Left colon (tissue), 2 donors: ENCODE measurements around the gene NCAPH2. TPM values are rescaled to one million over a fixed set of nuclear protein-coding genes. Genes with fewer than 3 reads are reported as not detected.

Experiments used
- ATAC-seq: fragments of 200-7000 bp; cut with Tn5 transposase; one replicate; pipeline ENCODE4 v1.9.1; 2020; ENCODE audit warnings: mild to moderate bottlenecking, moderate library complexity
- DNase-seq, 2 donors: peaks; one replicate each; pipeline ENCODE4 v3.0.0-alpha.2; 2020
- intact Hi-C, 2 donors: fragments of 100-400 bp; cut with DNase I in 1 of 2; cut with micrococcal nuclease in 1 of 2; formaldehyde crosslinking; loops; one replicate each; pipeline versions ENCODE4 v1.11.2 to v1.14.0; 2022; cut with DNase I, micrococcal nuclease
- total RNA-seq, 2 donors: library from RNA; stranded (reverse); fragmentation: NEBNext Ultra II Directional; extraction: Animal tissue kit (Norgen Biotek cat#: 25700); gene quantifications; one replicate each; pipeline ENCODE4 v1.2.1, GENCODE V29; 2021
- donor health status: DM: no; HTN: no; CAD: no.
- donor health status: DM: yes; HTN: yes; CAD: no.

The NCAPH2 gene
- total RNA-seq, 2 donors from 2014 or later = 26.6 to 27.1 TPM

- intact Hi-C loops = no loop called here
- DNase-seq (peak in 1 of 2 donors; percentile 45), ATAC-seq (no peak)
Measured at GRCh38 chr22:50473088-50473487, 34.9 kb upstream of the NCAPH2 start.

GRCh38 chr22:50473855-50474671 lies 34.0 kb upstream of the NCAPH2 start:
- intact Hi-C loops = no loop called here
- DNase-seq (peak in 1 of 2 donors; percentile 64), ATAC-seq (peak; percentile 36)

DNA sequence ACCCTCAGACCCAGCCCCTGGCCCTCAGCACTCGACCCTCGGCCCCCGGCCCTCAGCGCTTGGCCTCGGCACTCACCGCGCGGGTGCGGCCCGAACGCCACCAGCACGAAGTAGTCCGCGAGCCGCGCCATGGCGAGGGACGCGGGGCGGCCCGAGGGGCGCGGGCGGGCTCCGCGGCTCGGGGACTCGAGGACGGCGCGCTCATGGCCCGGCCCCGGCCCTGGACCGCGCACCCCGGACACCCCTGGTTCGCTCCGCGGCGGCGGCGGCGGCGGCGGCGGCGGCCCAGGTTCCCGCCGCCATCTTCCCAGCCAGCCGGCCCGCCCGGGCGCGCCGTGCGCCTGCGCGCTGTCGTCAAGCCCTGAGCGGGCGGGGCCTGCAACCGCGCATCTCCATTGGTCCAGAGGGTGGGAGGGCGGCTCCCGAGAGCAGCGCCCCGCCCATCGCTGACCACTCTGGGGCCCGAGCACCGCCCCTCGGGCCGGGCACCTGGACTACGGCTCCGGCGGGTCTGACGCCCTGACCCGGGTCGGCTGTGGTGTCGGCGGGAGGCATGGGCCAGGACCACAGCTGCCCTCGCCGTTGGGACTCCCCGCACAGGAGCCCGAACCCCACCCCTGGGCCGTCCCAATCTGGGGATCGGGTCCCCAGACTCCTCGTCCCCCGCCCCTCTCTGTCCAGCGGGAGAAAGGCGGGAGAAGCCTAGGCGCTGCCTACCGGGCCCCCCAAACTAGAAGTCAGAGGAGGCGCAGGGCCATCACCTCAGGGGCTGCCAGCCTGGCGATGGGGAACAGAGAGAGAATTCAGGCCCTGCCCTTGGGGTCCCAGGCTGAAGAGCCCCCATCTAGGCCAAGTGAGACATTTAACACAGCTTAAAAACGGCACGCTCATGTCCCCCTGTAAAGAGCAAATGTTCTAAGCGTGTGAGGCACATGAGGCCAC lies 33.0 kb upstream of the NCAPH2 start, which contains the start of gene SBF1:
SBF1 (minus strand) TSS at position 326 of the 942 bp plus-strand sequence; CDS start at position 131, 195 bp downstream.
- DNase-seq (peak; percentile 91 to 94), ATAC-seq (peak; percentile 79)
- intact Hi-C loops = no loop called here

DNA sequence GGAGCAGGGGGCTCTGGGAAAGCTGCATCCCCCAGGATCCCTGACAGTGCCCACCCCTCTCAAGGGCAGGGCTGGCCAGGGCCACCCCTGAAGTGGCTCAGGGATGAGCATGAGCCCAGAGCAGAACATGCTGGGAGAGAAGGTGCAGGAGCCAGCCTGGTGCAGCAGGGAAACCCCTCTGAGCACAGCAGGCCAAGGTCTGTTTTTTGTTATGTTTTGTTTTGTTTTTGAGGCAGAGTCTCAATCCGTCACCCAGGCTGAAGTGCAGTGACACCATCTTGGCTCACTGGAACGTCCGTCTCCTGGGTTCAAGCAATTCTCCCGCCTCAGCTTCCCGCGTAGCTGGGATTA lies 32.4 kb upstream of the NCAPH2 start:
- ATAC-seq (no peak), DNase-seq (no peak)
- intact Hi-C loops = no loop called here

- ATAC-seq (no peak), DNase-seq (no peak)
- intact Hi-C loops = no loop called here
Measured at GRCh38 chr22:50476868-50477267, 31.2 kb upstream of the NCAPH2 start.

GRCh38 chr22:50477923-50478322 lies 30.1 kb upstream of the NCAPH2 start:
- ATAC-seq (no peak), DNase-seq (no peak)
- intact Hi-C loops = no loop called here

DNA sequence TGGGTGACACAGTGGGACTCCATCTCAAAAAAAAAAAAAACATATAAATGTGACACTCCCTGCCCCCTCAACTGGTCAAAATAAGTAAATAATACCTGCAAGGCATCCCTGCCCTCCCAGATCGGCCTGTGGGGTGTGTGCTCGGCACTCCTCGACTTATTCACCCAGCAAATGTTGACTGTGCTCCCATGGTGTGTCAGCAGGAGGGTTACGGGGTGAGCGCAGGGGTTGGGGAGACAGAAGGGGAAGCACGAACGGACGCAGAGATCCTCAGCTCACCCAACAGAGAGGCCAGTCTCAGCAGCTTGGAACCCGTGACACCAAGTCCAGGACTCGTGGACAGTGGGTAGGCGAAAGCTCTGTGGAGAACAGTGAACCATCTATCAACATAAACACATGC lies 28.3 kb upstream of the NCAPH2 start:
- intact Hi-C loops = no loop called here
- ATAC-seq (no peak), DNase-seq (no peak)

DNA sequence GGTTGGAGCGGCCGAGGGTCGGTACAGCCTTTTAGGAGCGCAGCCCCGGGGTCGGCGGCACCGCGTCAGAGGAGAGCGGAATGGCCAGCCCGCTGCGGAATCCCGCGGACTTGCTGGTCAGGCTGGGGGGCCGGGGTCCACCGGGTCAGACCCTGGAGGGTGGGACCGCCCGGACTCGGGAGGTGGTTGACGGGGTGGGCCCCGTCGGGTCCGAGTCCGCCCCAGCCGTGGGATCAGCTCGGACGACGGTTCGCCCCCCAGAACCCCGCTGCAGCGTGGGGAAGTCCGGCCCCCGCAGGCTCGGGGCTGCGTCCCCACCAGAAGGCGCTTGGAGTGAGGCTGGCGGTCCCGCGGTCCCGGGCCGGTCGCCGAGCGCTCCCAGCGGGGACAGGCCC lies 27.0 kb upstream of the NCAPH2 start:
- DNase-seq (no peak), ATAC-seq (no peak)
- intact Hi-C loops = no loop called here

GRCh38 chr22:50481440-50482106 lies 26.5 kb upstream of the NCAPH2 start, which contains the start of gene ADM2:
ADM2 (plus strand) TSS chr22:50481543; CDS start chr22:50481848, 305 bp downstream.
- intact Hi-C loops = no loop called here
- peak in 1 of 2 donors; percentile 78 for DNase-seq
- ATAC-seq = peak; percentile 58

DNA sequence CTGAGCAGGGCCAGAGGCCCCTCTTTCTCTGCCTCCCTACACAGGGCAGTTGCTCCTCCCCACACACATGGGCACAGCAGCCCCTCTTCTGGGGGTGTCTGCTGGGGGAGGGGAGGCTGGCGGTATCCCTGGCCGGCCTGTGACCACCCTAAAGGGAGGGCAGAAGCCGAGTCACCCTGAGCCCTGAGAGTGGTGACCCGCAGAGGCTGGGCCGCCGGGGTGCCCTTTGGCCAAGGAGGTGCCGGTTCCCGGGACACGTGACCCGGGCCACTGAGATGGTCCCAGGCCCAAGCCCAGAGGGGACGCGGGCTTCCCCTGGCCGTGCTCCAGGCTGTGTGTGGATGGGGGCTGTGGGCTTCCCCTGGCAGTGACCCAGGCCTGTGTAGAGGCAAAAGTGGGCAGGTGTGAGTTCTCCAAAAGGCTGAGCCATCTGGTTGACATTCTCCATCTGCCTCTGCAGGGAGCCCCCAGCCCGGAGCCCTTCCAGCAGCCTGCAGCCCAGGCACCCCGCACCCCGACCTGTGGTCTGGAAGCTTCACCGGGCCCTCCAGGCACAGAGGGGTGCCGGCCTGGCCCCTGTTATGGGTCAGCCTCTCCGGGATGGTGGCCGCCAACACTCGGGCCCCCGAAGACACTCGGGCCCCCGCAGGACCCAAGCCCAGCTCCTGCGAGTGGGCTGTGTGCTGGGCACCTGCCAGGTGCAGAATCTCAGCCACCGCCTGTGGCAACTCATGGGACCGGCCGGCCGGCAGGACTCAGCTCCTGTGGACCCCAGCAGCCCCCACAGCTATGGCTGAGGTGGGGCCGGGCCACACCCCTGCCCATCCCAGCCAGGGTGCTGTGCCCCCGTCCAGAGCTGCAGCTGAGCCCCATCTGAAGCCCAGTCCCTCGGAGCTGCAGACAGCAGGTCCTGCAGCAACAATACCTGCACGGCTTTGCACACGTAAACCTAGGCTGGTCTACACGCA lies 25.6 kb upstream of the NCAPH2 start:
- intact Hi-C loops = no loop called here
- no peak for ATAC-seq

DNA sequence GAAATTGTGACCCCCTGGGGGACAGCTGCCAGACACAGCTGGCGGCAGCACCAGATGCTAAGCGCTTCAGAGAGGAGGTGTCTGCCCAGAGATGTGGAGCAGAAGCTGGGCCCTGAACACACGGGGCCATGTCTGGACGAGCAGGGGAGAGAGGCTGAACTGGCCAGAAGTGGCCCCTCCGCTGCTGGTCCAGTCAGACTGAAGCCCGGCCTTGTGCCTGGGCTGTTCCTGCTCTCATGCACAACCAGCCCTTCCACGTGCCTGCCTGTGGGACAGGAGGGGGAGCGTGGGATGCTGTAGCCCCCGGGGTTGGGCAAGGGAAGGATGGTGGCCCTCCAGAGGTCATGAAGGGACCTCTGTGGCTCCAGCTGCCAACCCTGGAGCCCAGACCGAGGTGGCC lies 24.9 kb upstream of the NCAPH2 start:
- ATAC-seq (no peak), DNase-seq (no peak)
- intact Hi-C loops = no loop called here

More for the DNA sequence above, 25.6 kb upstream of the NCAPH2 start:
- DNase-seq = no peak

- no peak for DNase-seq
Measured at GRCh38 chr22:50483556-50483955, 24.5 kb upstream of the NCAPH2 start.

DNA sequence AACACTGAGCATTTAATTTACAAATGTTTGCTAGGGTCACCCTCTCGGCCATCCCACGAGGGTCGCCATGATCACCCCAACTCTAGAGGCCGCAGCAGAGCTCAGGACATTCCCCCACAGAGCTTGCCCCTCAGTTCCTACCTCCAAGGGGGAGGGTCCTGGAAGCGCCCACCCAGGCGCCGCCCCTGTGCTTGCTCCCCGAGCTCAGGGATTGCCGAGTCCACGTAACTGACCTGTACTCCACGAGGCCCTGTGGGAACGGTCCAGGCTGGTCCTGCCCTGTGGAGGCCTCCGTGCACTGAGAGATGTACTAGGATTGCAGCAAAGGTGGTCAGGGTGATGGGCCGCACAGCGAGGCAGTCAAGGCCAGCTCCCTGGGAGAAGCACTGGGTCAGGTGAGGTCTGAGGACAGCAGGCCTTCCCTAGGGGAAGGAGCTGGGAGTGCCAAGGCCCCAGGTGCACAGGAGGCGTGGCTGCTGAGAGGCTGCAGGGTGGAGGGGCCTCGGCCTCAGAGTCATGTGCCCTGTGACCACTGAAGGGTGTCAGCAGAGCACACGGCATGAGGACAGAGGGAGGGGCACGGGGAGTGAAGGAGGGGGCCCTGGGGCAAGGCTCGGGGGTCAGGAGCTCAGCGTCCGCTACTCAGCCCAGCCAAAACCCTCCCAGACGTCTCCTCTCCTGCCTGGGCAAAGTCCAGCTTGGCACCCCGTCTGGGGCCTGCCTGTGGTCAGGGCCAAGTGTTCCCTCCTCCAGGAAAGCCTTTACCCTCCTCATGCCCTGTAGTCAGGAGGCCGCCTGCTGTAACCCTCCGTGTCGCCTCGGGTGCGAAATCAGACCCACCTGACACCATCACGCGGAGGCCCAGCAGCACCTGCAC lies 23.8 kb upstream of the NCAPH2 start:
- intact Hi-C loops = no loop called here
- peak; percentile 66 to 74 for DNase-seq
- peak; percentile 81 for ATAC-seq

More at GRCh38 chr22:50483556-50483955, 24.5 kb upstream of the NCAPH2 start:
- no peak for ATAC-seq
- intact Hi-C loops = no loop called here

- intact Hi-C loops = no loop called here
- peak; percentile 30 for ATAC-seq
- DNase-seq = peak in 1 of 2 donors; percentile 53
Measured at GRCh38 chr22:50485221-50486131, 22.5 kb upstream of the NCAPH2 start.

DNA sequence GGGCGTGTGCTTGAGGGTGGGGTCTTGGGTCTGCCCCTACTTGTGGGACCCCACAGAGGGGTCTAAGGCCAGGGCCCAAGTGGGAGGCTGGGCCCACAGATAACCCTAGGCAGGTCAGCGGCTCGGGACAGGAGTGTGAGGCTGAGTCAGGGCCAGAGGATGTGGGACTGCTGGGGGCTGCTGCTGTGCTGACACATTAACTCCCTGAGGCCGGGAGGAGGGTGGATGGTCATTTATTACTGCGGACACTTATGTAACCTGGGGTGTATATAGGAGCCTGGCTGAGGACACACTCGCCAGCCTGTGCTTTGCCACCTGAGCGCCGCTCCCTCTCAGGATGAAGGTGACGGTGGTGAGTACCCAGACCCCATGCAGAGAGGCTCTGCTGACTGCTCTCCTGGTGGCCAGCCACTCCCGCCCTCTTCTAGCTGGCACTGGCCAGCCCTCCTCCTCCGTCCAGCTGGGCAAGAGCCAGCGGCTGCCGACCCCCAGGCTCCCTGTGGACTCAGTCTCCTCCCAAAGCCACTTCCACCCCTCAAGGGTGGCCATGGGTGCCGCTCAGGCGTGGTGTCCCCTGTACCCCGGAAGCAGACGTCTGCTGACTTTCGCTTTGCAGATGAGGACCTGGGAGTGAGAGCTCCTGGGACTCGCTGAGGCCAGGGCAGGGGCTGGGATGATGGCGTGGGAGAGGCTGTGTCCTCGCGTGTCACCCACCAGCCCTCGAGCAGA lies 21.3 kb upstream of the NCAPH2 start, which contains the start of gene MIOX:
MIOX (plus strand) TSS at position 299 of the 729 bp plus-strand sequence; CDS start at position 338, 39 bp downstream.
- DNase-seq = no peak

More for the DNA sequence above, 21.3 kb upstream of the NCAPH2 start, which contains the start of gene MIOX:
- ATAC-seq = no peak
- intact Hi-C loops = no loop called here
